GM18951 (cell line): Measurements from ENCODE around the gene TBL1XR1.
"Not testable (repeated sequence)": the region's sequence is repeated elsewhere in the genome, so short reads cannot be mapped to it uniquely, and the experiment has no call there.

Experiments used
- POLR2A ChIP-seq: IDR thresholded peaks from 4 replicates; pipeline ENCODE4 v1.6.1; 2011; ENCODE audit warnings: mild to moderate bottlenecking; ENCODE audit not compliant: insufficient read length, insufficient read depth; ENCODE audit errors: extremely low read depth
- in situ Hi-C: fragments of 300-500 bp; cut with MboI; formaldehyde crosslinking; loops from one replicate; pipeline ENCODE4 v1.12.0; 2022; ENCODE audit warnings: low sequenced_read_pairs, mixed read lengths, inconsistent platforms; ENCODE audit not compliant: unreplicated experiment

Gene TBL1XR1

GRCh38 chr3:177220136-177220974 is 23.1 kb upstream of the TBL1XR1 start:
- in situ Hi-C loops: no loop called here

GRCh38 chr3:177213801-177214535 is 16.7 kb upstream of the TBL1XR1 start:
- no peak for TF ChIP-seq POLR2A

More at GRCh38 chr3:177220136-177220974, 23.1 kb upstream of the TBL1XR1 start:
- no peak for TF ChIP-seq POLR2A

GRCh38 chr3:177212756-177213155 is 15.5 kb upstream of the TBL1XR1 start:
- TF ChIP-seq POLR2A: no peak
- in situ Hi-C loops: no loop called here

More at GRCh38 chr3:177213801-177214535, 16.7 kb upstream of the TBL1XR1 start:
- in situ Hi-C loops: no loop called here

GRCh38 chr3:177212278-177212610 is 15.0 kb upstream of the TBL1XR1 start:
- TF ChIP-seq POLR2A: no peak
- in situ Hi-C loops: no loop called here

GRCh38 chr3:177211503-177212277 is 14.4 kb upstream of the TBL1XR1 start:
- TF ChIP-seq POLR2A: no peak
- in situ Hi-C loops: no loop called here

GRCh38 chr3:177210744-177211502 is 13.6 kb upstream of the TBL1XR1 start:
- TF ChIP-seq POLR2A: no peak
- in situ Hi-C loops: no loop called here

- no peak for TF ChIP-seq POLR2A
Measured at GRCh38 chr3:177209509-177209908, 12.2 kb upstream of the TBL1XR1 start.

GRCh38 chr3:177208781-177209180 is 11.5 kb upstream of the TBL1XR1 start:
- in situ Hi-C loops: no loop called here
- no peak for TF ChIP-seq POLR2A

More at GRCh38 chr3:177209509-177209908, 12.2 kb upstream of the TBL1XR1 start:
- in situ Hi-C loops: no loop called here

- in situ Hi-C loops: no loop called here
- TF ChIP-seq POLR2A: no peak
Measured at GRCh38 chr3:177208223-177208622, 10.9 kb upstream of the TBL1XR1 start.

GRCh38 chr3:177206936-177207335 is 9.7 kb upstream of the TBL1XR1 start:
- TF ChIP-seq POLR2A: no peak
- in situ Hi-C loops: no loop called here

- in situ Hi-C loops: no loop called here
- no peak for TF ChIP-seq POLR2A
Measured at GRCh38 chr3:177203689-177204395, 6.6 kb upstream of the TBL1XR1 start.

GRCh38 chr3:177203016-177203415 is 5.7 kb upstream of the TBL1XR1 start:
- in situ Hi-C loops: not testable (repeated sequence)

GRCh38 chr3:177201700-177202397 is 4.6 kb upstream of the TBL1XR1 start:
- no peak for TF ChIP-seq POLR2A
- in situ Hi-C loops: no loop called here
